NCI-H1092 treated with DMSO at 0.1 percent for 48 hours (cell line): ENCODE data around the gene SNRPB2.

ENCODE experiments used
- DNase-seq: peaks from one replicate; lab custom pipeline; 2025; lab: John Stamatoyannopoulos, UW

Gene SNRPB2

GRCh38 chr20:16732506-16733152 lies 2.8 kb downstream of the SNRPB2 start:
- no peak for DNase-seq

DNA sequence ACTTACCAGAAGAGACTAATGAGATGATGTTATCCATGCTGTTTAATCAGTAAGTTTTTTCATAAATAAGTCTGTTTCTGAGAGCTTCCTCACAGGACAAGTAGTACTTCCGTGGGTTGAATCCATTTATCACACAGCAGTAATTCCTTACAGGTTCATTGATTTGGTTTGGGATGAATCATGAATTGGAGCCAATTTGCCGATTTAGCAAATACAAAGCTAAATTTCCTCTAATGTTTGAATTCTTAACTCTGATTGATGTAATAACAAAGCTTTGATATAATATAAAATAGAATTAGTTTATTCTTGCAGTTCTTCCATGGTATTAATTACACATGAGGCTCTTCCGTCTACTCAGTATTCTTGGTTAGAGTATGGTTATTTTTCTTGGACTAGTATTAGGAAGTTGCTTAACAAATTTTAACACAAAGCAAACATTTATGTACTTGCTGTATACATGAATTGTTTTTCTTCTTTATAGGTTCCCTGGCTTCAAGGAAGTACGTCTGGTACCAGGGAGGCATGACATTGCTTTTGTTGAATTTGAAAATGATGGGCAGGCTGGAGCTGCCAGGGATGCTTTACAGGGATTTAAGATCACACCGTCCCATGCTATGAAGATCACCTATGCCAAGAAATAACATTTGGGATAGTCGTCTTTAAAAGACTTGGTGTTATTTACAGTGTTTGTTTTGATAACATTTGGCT lies 10.7 kb downstream of the SNRPB2 start:
- no peak for DNase-seq

GRCh38 chr20:16744178-16744807 lies 14.5 kb downstream of the SNRPB2 start:
- DNase-seq: no peak

DNA sequence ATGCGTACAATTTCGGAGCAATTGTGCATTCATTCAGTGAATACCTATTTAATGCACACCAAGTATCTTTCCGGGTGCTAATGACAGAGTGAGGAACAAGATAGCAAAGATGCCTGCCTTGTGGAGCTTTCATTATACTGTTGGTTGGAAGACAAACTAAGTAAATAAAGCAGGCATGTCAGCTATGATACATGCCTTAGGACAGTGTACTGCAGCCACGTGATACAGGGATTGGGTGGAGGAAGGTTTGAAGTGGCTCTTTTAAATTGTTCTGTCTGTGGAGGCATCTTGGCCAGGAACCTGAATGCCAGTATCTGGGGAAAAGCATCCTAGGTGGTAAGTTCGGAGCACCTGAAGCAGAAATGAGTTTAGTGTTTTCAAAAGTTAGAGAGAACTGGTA lies 15.4 kb downstream of the SNRPB2 start:
- DNase-seq: no peak

DNA sequence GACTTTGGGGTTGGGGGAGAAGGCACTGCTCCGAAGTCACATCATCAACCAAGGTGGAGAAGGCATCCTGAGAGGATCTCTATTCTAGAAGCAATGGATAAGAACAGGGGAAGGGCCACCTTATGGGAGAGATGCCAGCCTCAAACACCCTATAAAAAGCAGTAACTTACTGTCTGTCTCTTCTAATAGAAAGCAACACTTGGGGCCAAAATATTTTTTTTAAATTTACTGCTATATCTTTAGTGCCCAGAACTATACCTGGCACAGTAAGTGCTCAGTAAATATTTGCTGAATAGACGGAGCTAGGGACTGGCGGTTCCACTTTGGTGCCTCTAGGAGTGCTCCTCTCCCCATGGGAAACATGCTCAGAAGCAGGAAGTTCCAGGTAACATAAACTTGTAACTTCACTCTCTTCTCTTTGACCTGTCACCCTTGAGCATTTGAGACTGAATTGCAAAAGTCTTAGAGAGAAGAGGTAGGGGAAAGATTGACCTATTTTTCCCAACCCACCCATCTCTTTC lies 17.5 kb downstream of the SNRPB2 start:
- DNase-seq: peak; percentile 70

GRCh38 chr20:16748308-16748900 lies 18.6 kb downstream of the SNRPB2 start, which contains the start of gene OTOR:
Gene OTOR, plus strand, starts transcription at chr20:16748358. Its CDS starts 44 bp downstream, at chr20:16748402.
- DNase-seq: no peak

GRCh38 chr20:16749573-16749972 lies 19.7 kb downstream of the SNRPB2 start:
- no peak for DNase-seq

DNA sequence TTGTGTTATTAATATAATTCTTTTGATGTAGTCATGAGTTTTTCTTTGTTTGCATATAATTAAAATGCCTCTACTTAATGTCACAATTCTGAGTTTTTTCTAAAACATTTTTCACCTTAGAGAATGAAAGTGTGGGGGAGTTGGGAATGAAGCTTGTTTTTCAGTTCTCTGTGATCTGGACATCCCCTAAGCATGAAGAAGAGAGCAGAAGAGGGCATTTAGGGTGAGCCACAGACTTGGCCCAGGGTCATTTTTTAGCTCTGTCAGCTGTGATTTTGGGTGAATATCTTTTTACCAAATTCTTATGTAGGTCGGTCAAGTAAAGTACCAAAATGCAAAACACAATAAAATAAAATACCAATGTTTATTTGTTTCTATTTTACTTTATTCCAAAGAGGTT lies 22.3 kb downstream of the SNRPB2 start:
- DNase-seq: no peak

- DNase-seq: no peak
Measured at GRCh38 chr20:16752901-16753300, 23.1 kb downstream of the SNRPB2 start.

- DNase-seq: no peak
Measured at GRCh38 chr20:16758454-16759180, 28.8 kb downstream of the SNRPB2 start.

DNA sequence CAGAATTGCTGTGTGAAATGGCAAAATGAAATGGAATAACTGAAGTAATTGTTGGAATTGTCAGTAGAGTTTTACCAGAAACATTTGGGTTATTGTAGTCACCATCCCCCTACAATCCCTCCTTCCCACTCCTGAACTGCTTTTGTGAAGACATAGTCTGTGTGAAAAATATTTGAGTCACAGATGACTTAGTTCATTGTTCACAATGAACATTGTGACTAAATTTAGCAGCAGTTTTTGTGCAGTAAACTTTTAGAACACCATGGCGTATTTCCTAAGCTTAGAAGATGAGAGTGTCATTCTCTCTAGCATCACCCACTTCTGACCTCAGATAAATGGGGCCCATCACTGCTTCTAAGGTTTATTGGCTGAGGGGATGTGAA lies 29.3 kb downstream of the SNRPB2 start:
- DNase-seq: no peak

GRCh38 chr20:16760431-16761304 lies 30.8 kb downstream of the SNRPB2 start:
- DNase-seq: no peak

- DNase-seq: peak; percentile 70
Measured at GRCh38 chr20:16761305-16761829, 31.5 kb downstream of the SNRPB2 start.

DNA sequence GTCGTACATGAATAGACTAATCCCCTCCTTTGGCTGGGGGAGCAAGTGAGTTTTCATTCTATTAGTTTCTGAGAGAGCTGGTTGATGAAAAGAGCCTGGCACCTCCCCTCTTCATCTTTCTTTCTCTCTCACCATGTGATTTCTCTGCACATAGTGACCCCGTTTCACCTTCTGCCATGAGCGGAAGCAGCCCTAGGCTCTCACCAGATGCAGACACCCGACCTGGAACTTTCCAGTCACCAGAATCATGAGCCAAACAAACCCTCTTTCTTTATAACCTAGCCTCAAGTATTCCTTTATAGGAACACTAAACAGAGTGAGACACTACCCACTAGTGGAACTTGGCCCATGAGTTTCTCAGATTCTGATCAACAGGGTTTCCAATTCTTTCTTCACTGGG lies 34.7 kb downstream of the SNRPB2 start:
- DNase-seq: no peak

GRCh38 chr20:16771213-16771612 lies 41.4 kb downstream of the SNRPB2 start:
- DNase-seq: no peak

GRCh38 chr20:16775961-16776360 lies 46.1 kb downstream of the SNRPB2 start:
- no peak for DNase-seq

DNA sequence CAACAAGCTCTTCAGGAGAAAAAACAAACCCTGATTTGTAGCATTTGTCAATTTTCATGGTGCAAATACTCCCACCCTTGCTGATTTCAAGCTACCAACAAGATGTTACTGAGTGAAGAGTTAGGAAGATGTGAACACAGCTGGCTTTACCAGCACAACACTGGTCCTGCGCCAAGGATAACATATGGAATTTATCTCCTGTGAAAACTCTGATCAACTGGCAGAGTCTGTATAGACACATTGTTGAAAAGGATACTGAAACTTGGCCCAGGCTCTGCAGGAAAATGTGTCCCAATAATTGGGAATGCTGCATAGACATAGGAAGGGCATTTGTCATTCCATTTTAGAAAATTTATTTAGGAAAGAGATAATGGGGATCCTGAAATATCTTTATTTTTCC lies 47.3 kb downstream of the SNRPB2 start:
- DNase-seq: no peak

DNA sequence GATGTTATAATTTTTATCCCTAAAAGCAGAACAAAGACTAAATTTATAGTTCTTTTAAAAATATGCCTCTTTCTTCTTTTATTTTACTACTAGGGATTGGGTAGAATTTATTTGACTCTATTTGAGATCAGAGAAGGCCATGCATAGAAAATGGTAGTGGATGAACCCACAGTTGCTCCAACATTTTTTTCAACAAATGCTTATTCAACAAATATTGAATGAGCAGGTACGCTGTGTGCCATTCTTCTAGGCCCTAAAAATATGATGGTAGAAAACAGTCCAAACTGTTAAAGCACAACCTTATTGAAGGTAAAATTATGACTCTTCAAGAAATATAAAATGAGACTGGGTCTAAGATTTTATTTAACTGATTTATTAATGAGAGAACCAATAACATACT lies 48.3 kb downstream of the SNRPB2 start:
- DNase-seq: no peak

GRCh38 chr20:16781496-16781895 lies 51.7 kb downstream of the SNRPB2 start:
- DNase-seq: no peak

DNA sequence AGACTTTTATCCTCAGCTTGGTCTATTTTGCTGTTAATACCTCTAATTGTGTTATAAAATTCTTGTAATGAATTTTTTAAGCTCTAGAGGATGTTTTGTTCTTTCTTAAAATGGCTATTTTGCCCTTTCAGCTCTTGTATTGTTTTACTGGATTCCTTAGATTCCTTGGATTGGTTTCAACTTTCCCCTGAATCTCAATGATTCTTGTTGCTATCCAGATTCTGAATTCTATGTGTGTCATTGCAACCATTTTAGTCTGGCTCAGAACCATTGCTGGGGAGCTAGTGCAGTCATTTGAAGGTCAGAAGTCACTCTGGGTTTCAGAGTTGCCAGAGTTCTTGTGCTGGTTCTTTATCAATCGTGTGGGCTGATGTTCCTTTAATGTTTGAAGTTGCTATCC lies 55.4 kb downstream of the SNRPB2 start:
- no peak for DNase-seq
